Fibroblast of skin of left quadriceps (primary cell): Measurements from ENCODE around the gene SUCLG2.

Experiments
- DNase-seq, 2 experiments: peaks; one replicate each; pipeline ENCODE4 v3.0.0-alpha.2; 2013; ENCODE audit warnings: low read depth in 2 of 2

SUCLG2 gene

DNA sequence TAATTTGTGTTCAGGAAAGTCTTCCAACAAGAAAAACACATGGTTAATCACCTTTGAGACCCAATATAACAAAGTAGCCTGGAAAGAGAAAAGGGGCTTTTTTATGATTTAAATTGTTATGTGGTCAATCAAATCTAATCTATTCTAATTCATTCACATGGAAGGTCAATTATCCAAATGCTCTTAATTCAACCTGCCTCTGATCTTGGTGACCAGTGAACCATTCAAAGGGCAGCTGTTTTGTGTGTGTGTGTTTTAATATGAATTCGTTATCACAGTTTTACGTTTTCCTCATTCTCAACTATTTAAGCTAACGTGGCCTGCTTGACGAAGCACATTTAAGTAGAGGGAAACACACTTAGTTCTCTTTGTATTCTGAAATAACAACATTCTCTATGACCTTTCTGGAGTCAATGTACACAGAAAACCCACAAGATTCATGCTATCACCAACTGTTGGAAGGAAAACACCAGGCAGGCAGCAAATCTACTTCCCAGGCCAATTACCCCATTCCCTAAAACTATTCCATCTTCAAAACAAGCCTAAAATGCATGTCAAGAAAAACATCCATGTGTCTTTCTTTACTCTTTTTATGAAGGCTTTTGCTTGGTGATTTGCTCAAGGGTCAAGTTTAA lies 195.4 kb downstream of the SUCLG2 start:
- DNase-seq, result no peak

DNA sequence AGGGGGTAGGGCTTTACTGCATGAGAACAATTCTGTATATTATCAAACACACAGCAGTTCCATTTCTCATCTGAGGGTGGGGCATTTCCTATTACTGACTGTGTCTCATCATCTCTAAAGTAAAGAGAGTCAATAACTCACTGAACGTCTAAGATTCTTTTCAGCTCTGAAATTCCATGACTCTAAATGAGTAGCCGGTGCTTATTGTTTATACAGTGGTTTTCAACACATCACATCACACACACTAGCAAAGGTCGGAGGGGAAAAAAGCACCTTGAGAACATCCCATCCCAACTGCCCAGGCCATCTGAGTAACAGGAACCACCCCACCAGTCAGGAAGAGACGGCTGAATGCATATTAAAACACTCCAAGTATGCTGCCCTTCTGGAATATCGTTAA lies 196.0 kb downstream of the SUCLG2 start:
- no peak for DNase-seq

DNA sequence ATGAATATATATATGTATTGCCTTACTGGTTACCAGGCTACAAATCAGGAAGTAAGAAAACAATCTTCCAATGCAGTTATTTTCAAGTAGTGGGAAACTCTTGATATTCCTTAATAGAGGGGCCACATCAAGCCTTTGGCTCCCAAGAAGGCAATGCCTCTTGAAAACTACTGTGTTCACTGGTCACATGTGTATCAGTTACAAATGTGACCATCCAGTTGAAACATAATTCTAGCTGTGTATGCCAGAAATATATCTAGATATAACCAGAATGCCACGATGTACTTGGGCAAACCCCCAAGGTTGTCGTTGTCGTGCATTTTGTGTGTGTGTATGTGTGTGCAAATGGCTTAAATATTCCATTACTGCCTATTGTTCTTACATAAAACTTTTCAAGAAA lies 200.8 kb downstream of the SUCLG2 start:
- DNase-seq, result no peak

DNA sequence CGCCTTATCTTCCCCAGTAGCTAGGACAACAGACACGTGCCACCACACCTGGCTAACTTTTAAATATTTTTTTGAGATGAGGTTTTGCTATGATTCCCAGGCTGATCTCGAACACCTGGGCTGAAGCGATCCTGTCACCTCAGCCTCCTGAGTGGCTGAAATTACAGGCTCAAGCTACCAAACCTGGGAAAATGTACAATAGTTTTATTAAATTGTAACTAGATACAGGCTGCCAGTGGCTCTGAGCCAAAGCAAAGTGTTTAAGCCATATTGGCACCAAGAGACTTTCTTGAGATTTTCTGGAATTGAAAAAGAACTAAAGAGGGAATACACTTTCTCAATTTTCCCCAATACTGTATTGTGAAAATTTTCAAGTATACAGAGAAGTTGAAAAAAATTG lies 204.3 kb downstream of the SUCLG2 start:
- DNase-seq, result no peak

DNA sequence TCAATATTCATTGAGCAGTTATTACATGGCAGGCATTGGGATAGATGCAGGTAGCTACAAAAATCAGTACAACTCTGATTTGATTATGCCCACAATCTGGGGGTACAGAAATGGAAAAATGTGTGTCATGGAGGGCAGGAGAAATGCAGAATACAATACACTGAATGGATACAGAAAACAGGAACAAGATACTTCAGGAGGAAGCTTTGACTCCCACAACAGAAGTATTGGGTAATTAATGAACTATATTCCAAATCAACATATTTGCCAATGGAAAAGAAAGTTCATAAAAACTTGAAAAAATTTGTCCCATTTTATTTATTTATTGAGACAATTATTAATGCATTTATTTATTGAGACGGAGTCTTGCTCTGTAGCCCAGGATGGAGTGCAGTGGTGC lies 207.0 kb downstream of the SUCLG2 start:
- DNase-seq, result no peak

DNA sequence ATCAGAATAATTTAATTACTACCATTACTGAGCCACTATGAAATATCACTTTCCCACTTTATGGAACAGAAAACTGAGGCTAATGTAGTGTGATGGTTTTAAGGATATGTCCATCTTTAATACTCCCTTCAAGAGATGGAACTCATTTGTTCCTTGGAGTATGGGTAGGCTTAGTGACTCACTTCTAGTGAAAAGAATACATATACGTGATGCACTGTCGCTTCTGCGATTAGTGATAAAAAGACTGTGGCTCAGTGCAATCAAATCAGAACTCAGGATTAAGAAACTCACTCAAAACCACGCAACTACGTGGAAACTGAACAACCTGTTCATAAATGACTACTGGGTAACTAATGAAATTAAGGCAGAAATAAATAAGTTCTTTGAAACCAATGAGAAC lies 216.6 kb downstream of the SUCLG2 start:
- no peak for DNase-seq

DNA sequence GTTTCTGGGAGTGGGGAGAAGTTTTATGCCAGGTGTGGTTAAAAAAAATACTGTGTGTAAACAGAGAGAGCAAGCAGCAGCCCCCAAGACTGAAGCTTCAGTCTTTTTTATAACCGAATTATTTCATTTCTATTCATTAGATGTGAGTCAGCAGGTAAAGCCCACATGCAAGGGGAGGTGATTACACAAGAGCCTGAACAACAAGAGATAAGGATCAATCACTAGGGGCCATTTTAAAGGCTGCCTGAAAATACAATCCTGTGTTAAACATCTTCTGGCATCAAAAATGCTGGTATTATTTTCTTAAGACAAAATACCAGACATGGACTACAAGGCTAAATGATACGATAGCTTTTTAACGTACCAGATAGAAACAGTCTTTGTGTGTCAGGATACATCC lies 217.3 kb downstream of the SUCLG2 start:
- DNase-seq, result no peak

DNA sequence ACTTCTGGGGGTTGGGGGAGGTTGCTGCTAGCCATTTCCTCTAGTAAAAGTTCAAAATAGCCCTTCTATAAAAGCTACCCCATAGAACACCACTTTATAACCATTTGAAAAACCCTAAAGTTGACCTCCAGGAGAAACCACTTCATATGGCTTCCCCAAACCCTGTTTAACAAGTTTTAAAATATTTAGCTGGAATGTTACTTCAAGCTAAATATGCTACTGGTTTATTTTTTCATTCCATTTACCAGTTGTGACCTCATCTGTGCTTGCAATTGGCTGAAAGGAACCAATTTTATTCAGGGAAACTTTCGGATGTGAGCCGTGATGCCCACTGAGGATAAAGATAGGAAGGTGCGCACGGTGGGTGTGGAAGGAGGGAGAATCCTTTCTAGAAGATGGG lies 221.3 kb downstream of the SUCLG2 start:
- no peak for DNase-seq

DNA sequence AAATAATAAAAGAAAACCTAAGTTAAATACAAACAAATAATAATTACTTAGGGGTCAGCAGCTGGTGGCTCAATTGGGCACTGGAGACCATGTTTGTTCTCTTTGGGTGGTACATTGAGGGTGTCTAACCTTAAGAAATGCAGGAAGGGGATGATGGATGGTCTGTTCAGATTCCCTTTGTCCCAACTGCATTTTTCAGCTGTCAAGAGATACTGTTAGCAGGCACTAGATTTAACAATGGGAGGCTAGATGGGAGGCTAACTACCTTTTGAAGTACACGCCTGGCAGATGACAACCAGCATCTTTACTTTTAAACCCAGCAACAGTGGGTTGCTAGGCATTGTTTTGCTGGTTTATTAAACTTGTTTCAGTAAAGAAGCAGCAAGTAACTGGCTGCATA lies 222.5 kb downstream of the SUCLG2 start:
- DNase-seq, result no peak

DNA sequence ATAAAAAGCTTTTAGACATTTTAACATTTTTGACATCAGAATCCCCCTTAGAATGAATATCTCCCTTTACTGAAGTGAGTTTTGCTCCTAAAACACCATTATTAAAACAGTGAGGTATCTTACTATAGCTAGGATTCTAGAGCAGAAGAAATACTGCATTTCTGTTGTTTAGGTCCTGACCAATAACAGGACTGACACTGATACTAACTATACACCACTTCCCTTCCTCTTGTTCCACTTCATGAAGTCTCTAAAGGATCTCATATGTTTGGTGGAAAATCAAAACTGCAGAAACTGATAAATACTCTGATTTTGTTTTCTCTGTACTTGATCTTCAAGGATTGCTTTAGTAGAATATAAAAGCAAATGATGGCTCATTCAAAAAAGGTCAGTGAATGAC lies 230.7 kb downstream of the SUCLG2 start:
- DNase-seq, result no peak

DNA sequence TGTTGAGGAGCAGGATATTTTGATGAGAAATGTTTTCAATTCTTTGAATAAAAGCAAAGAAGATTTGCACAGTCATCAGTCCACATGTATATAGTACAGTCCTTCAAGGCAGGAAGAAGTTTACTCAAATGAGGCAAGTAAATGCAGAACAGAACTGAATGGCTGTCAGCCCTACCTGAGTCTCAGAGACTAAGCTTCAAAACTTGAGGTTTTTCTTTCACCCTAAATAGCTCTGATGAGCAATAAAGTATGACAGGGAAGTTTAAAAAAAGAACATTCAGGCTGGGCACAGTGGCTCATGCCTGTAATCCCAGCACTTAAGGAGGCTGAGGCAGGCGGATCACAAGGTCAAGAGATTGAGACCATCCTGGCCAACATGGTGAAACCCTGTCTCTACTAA lies 232.5 kb downstream of the SUCLG2 start:
- DNase-seq, result no peak

DNA sequence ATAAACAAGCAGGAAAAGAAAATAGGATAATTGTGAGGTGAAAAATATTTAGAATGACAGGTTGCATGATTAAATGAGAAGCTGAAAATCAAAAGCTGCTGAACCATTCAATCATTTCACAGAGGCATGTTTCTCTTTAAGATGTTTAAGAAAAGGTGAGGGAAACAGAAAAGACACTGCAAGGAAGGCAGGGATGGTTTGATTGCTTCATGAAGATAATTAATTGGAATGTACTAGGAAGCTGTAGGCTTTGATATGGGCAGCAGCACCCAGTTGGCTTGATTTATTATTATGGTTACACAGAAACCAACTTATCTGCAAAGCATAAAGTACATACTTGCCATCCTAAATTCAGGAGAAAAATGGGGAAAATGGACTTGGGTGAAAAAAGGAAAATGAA lies 234.6 kb downstream of the SUCLG2 start:
- DNase-seq, result no peak

DNA sequence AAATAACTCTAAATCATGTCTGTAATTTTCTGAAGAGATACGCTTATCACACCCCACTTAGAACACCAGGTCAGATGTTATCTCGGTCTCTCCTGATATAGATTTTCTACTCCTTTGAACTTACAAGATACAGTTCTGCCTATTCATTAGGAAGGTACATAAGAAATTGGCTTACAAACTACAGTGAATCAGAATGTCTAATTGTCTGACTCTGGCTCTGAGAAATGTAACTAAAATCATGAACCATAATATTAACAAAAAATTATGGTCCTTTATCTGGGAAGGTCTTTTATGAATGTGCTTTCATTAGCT lies 235.2 kb downstream of the SUCLG2 start:
- no peak for DNase-seq

DNA sequence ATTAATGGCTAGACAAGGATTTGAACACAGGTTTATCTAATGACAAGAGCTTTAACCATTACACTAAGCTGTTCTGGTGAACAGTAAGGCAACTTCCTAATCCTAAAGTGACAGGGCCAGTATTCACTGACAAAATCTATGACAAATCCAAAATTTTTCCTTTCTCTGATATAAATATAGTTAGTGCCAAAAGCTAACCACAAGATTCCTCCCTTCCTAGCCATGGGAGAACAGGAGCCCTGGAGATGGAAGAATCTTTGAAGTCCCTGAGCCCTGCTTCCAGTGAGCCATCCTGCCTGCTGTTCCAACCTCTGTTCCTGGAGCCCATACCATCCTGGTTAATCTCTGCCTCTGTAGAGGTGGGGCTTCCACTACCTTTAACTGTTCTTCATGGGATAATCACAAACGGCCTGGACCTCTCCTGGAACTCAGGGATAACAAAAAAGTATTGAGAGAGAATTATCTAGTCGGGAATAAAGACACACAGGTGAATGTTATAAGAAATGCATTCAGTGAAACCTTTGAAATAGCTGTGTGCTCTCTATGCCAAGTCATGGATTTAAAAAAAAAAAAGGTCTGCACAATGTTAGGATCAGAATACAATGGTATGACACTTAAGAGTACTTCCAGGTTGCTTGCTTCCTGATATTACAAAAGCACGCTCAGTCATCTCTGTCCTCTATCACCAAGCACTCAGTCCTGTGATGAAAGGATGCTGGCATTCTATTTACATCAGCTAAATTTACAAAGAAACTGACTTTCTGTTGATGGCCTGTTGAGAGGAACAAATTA lies 235.8 kb downstream of the SUCLG2 start:
- no peak for DNase-seq

DNA sequence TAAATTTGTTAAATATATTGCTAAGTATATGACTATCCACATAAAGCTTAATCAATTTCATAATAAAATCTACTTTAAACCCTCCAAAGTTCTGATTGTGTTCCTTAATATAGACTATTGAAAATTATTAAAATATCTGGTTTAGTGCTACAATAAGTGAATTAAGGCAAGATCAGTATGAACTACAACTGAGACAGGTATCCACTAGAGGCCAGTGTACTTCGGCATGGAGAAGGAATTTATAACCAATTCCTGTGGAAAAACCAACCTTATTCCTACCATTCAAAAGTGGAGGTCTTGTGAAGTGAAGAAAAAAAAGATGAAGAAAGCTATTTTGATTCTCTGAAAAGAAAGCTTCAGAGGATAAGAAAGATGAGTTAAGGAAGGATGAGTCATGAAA lies 237.7 kb downstream of the SUCLG2 start:
- no peak for DNase-seq

DNA sequence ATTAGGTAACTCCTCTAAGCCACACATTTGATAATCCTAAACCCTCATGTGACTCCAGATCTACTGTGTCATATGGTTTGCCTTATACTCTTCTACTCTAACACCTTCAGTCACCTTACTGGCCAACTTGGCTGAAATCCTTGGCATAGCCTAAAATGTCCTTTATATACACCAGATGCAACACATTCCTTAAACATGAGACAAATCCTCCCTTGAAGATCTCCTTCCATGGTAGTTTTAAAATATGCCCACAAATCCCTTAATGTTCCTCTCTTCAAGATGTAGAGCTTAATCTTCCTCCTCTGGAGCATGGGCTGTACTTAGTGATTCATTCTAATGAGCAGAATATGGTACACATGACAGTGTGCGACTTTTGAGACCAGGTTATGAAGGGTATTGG lies 238.9 kb downstream of the SUCLG2 start:
- peak; percentile 29 for DNase-seq

DNA sequence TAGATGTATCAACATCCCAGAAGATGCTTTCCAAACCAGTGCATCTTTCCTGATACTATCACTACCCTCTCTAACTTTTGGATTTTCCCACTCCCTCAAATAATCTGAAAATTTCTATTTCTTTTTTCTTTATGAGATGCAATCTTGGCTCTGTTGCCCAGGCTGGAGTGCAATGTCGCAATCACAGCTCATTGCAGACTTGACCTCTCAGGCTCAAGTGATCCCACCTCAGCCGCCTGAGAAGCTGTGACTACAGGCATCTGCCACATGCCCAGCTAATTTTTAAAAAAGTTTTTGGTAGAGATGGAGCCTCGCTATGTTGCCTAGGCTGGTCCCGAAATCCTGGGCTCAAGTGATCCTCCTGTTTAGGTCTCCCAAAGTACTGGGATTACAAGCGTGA lies 239.7 kb downstream of the SUCLG2 start:
- DNase-seq, result no peak

DNA sequence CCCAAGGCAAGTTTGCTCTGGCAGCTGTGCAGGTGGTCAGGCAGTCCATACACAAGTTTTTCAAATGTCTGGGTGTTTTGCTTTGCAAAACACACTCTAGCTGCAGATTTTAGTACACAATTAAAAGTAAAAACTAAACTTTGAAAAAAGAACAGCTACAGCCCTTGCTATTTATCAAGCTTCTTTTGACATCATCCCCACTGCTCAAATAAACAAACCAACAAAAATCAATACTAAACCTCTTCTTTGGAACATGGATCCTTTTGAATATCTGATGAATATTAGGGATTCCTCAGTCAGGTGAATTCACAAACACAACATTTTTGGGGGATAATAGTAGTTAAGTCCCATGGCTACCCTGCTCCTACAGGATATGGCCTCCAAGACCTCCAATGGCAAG lies 249.2 kb downstream of the SUCLG2 start:
- DNase-seq, result no peak

DNA sequence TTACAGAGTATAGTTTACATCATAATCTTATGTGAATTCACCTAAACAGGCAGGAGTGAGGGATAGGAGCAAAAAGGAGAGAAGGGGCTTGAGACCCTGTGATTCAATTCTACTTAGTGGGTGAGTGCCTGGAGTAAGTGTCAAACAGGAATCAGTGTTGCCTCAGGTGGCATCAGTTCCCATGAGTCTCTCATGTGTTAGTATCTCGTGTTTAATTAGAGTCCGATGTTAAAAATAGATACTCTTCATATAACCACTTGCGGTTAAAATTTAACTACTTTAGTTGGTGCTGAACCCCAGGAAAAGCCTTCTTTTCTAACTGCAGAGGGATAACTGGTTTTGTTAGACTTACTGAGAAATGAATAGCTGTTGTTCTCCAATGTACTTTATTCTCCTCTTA lies 251.5 kb downstream of the SUCLG2 start:
- no peak for DNase-seq

DNA sequence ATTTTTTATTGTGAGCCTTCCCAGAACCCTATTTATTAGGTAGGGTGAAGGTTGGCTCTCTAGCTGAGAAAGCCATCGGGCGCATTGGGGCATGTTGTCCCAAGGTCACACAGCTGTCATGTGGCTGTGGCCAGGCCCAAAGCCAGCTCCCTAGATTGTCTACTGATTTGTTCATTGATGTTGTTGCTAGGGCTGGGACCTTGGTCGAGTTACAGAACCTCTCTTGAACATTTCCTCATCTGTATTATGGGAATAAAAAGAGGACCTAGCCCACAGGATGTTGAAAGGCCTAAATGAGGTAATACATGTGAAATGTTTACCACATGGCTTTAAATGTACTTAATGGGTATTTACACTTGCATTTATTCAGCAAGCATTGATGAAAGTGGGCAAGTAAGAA lies 252.5 kb downstream of the SUCLG2 start:
- DNase-seq, result no peak

DNA sequence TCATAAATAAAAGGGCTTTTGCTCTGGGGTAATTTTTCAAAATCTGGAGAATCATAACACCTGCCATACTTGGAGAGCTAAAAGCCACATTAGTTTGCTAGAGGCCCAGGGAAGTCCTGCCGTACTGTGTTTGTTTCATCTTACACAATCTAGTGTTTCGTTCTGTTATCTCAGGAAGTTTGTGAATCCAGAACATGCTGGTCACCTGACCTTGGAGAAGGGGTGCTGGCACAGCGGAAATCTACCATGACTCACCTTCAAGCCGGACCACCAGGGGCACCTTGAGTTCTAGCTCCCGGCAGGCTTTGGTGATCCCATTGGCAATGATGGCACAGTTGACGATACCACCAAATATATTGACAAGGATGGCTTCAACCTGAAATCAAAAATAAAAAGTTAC lies 253.9 kb downstream of the SUCLG2 start:
- no peak for DNase-seq

DNA sequence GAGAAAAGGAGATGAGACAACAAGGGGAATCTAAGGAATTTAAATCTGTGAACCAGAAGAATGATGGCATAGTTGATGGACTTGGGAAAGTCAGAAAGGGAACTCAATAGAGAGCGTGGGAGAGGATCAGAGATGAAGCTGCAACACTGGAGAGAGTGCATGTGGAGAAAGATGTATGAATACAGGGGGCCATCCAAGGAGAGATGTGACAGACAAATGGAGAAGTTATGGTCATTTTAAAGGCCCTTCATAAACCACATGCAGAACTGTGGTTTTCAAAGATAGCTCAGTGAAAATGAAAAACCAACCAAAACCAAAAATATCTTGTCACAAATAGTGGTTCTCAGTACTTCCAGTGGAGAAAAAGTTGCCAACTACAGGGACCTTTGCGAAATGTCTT lies 265.2 kb downstream of the SUCLG2 start:
- DNase-seq, result no peak

DNA sequence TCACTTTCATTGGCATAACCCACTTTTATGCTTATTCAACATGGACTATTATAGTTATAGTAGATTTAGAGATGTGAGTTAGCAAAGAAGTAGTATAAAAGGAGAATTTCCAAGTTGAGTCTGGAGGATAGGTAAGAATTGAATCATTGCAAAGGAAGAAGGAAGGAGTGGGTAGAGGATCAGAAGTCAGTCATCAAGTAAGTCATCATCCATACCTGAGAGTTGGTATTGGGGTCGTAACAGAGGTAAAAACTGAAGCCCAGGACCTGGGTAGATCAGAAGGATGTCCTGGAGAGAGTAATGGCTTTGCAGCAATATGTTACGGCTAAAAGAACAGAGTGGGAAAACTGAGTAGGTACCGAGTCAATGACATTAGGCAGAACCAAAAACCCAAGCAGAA lies 265.7 kb downstream of the SUCLG2 start:
- DNase-seq, result no peak

DNA sequence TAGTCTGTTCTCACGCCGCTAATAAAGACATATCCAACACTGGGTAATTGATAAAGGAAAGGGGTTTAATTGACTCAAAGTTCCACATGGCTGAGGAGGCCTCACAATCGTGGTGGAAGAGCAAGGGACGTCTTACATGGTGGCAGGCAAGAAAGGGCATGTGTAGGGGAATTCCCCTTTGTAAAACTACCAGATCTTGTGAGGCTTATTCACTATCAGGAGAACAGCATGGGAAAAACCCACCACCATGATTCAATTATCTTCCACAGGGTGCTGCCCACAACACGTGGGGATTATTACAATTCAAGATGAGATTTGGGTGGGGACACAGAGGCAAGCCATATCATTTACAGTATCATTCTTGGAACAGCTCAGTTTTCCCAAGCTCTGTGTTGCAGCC lies 268.0 kb downstream of the SUCLG2 start:
- no peak for DNase-seq
